ENCODE results near the gene XIRP2.

The XIRP2 gene

DNA sequence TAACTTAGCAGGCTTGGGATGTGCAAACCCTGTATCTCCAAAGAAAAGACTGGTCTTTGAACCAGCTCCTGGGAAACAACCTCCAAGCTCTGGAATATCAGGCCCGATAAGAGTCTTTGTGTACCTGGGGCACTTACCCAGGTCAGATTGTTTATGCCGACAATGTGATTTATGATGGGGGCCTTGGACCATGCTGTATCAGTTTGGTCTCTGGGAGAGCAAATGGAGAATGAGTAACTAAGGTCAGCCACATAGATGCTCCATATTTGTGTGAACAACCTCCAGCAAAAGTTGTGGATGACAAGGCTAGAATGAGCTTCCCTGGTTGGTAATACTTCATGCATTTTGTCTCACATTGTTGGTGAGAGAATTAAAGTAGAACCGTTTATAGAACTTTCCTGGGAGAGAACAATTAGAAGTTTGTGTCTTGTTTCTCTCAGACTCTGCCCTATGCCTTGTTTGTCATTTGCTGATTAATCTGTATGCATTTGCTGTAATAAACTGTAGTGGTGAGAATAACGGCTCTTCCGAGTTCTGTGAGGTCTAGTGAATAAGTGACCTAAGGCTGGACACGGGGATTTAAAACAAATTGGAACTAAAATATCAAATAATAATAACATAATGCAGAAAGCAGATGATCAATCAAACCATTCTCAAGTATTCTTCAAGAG is 259.1 kb downstream of the XIRP2 start:
- DNase-seq (ENCODE audit: low read depth, low spot score): no peak
- H3K4me3 ChIP-seq (ENCODE audit: low read length): no peak overlapping the region
- no peaks in the 10 kb centered on the region for H3K9me3 ChIP-seq (ENCODE audit: control insufficient read depth, insufficient read depth, low read length)
- H3K27me3 ChIP-seq (ENCODE audit: control insufficient read depth, insufficient read depth, low read length): no peaks in the 10 kb centered on the region
- no peak overlapping the region for H3K27ac ChIP-seq (ENCODE audit: low read length)
- no peaks in the 10 kb centered on the region for H3K36me3 ChIP-seq (ENCODE audit: control insufficient read depth, insufficient read depth, low read length)
- no CpG with 5 or more reads among the region's 6 CpGs for WGBS (ENCODE audit: insufficient coverage, insufficient read length)
- H3K4me1 ChIP-seq (ENCODE audit: control insufficient read depth, insufficient read depth, low read length): no peaks in the 10 kb centered on the region

DNA sequence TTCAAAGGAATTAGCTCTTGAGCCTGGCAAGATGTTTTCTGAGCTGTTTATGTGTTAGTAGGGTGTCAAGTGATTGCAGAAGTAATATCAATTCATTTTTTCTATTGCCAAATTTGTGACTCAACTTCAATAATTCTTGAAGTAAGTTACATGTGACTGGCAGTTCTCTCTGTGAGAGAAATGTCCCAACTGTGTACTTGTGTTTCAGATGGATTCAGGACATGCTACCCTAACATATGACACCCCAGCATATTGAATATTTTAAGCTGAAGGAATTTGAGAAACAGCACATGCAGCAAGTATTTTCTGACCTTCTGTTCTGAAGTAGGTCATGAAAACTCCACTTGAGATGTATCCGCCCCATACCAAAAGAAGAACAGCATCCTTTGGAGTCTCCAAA is 263.6 kb downstream of the XIRP2 start:
- Histone ChIP-seq H3K4me3 (ENCODE audit: low read length) (no peak overlapping the region), H3K36me3 (ENCODE audit: control insufficient read depth, insufficient read depth, low read length) (no peaks in the 10 kb centered on the region), H3K27ac (ENCODE audit: low read length) (no peak overlapping the region), H3K4me1 (ENCODE audit: control insufficient read depth, insufficient read depth, low read length) (no peaks in the 10 kb centered on the region), H3K9me3 (ENCODE audit: control insufficient read depth, insufficient read depth, low read length) (no peaks in the 10 kb centered on the region), H3K27me3 (ENCODE audit: control insufficient read depth, insufficient read depth, low read length) (no peaks in the 10 kb centered on the region)
- DNase-seq (ENCODE audit: low read depth, low spot score): no peak
- no CpG with 5 or more reads among the region's 1 CpG for WGBS (ENCODE audit: insufficient coverage, insufficient read length)

DNA sequence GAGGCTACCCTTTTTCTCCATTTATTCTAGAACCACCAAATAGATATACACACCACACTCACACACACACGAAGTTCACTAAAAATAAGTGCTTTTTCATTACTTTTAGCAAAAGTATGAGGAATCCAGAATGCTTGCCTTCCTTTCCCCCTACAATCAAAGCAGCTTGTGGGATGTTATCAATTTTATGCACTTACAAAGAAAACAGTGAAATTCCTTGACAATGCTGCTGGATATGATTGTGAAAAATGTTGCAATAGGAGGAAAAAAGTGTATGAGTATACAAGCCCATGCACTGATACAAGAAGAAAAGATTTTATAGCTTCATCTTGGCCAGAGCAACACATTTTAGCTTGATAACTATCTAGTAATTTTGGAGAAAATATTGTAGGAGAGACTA is 269.2 kb downstream of the XIRP2 start:
- H3K27me3 ChIP-seq (ENCODE audit: control insufficient read depth, insufficient read depth, low read length): no peaks in the 10 kb centered on the region
- no peak for DNase-seq (ENCODE audit: low read depth, low spot score)
- H3K36me3 ChIP-seq (ENCODE audit: control insufficient read depth, insufficient read depth, low read length): no peaks in the 10 kb centered on the region
- WGBS (ENCODE audit: insufficient coverage, insufficient read length): no CpG with 5 or more reads among the region's 1 CpG
- no peaks in the 10 kb centered on the region for H3K4me1 ChIP-seq (ENCODE audit: control insufficient read depth, insufficient read depth, low read length)
- no peak overlapping the region for H3K27ac ChIP-seq (ENCODE audit: low read length)
- H3K9me3 ChIP-seq (ENCODE audit: control insufficient read depth, insufficient read depth, low read length): no peaks in the 10 kb centered on the region; the same call in 1 of the 2 replicates
- H3K4me3 ChIP-seq (ENCODE audit: low read length): no peak overlapping the region

DNA sequence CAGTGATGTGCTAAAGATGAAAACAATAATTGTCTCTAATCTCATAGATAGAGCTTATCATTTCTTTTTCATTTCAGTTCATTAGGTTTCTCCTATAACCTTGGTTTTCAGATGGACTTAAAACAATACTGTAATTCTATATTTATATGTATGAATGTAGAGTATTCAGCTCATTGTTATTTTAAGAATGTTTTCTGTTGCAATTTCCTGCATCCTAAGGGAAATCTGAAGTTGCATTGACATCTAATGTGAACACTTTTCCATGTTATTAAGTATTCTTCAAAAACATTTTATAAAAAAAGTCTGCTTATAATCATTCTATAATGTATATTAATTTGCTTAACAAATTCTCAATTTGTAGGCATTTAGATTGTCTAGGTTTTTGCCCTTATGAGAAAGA is 288.9 kb downstream of the XIRP2 start:
- H3K9me3 ChIP-seq (ENCODE audit: control insufficient read depth, insufficient read depth, low read length): no peaks in the 10 kb centered on the region
- H3K27me3 ChIP-seq (ENCODE audit: control insufficient read depth, insufficient read depth, low read length): no peaks in the 10 kb centered on the region
- DNase-seq (ENCODE audit: low read depth, low spot score): no peak
- H3K4me3 ChIP-seq (ENCODE audit: low read length): no peak overlapping the region
- H3K4me1 ChIP-seq (ENCODE audit: control insufficient read depth, insufficient read depth, low read length): no peaks in the 10 kb centered on the region
- H3K36me3 ChIP-seq (ENCODE audit: control insufficient read depth, insufficient read depth, low read length): no peaks in the 10 kb centered on the region
- H3K27ac ChIP-seq (ENCODE audit: low read length): no peak overlapping the region

DNA sequence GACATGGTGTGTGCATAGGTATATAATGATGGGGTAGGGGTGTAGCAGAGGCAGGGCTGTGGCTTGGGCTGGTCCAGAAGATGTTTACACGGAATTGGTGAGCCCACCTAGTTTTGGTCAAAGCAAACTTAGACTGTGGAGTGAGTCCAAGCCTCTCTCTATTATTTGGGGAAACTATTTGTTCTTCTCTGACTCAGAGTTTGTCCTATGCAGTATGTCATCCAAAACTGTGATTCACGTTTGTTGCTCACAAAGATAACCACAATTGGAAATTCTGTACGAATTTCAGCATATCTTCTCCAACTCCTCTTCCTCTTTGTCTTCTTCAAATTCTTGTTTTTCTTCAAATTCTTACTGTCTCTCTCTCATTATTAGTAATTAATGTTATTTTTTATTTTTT is 292.9 kb downstream of the XIRP2 start:
- Histone ChIP-seq H3K36me3 (ENCODE audit: control insufficient read depth, insufficient read depth, low read length) (no peaks in the 10 kb centered on the region), H3K27me3 (ENCODE audit: control insufficient read depth, insufficient read depth, low read length) (no peaks in the 10 kb centered on the region), H3K4me3 (ENCODE audit: low read length) (no peak overlapping the region), H3K4me1 (ENCODE audit: control insufficient read depth, insufficient read depth, low read length) (no peaks in the 10 kb centered on the region), H3K27ac (ENCODE audit: low read length) (no peak overlapping the region), H3K9me3 (ENCODE audit: control insufficient read depth, insufficient read depth, low read length) (no peaks in the 10 kb centered on the region)
- no CpG with 5 or more reads among the region's 3 CpGs for WGBS (ENCODE audit: insufficient coverage, insufficient read length)
- DNase-seq (ENCODE audit: low read depth, low spot score): no peak

DNA sequence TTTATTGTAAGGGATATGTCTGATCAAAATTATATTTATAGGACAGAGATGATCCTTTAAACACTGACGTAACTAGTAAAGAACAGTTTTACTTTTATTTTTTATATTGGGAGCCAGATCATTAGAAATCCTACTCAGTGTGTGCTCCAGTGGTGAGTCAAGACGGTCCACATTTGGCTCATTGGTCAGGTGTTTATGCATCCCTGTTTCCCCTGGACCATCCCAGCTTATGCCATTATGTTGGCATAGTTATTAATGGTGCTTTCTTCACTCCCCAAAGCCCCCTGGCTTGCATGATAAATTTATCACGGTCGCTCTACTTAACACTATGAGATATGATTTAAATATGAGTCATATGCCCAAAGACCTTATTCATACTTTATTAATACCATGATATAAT is 293.4 kb downstream of the XIRP2 start:
- H3K4me3 ChIP-seq (ENCODE audit: low read length): no peak overlapping the region
- no peak overlapping the region for H3K27ac ChIP-seq (ENCODE audit: low read length)
- no peaks in the 10 kb centered on the region for H3K27me3 ChIP-seq (ENCODE audit: control insufficient read depth, insufficient read depth, low read length)
- DNase-seq (ENCODE audit: low read depth, low spot score): no peak
- H3K9me3 ChIP-seq (ENCODE audit: control insufficient read depth, insufficient read depth, low read length): no peaks in the 10 kb centered on the region
- no peaks in the 10 kb centered on the region; the same call in 1 of the 2 replicates for H3K4me1 ChIP-seq (ENCODE audit: control insufficient read depth, insufficient read depth, low read length)
- no CpG with 5 or more reads among the region's 4 CpGs for WGBS (ENCODE audit: insufficient coverage, insufficient read length)
- no peaks in the 10 kb centered on the region for H3K36me3 ChIP-seq (ENCODE audit: control insufficient read depth, insufficient read depth, low read length)

DNA sequence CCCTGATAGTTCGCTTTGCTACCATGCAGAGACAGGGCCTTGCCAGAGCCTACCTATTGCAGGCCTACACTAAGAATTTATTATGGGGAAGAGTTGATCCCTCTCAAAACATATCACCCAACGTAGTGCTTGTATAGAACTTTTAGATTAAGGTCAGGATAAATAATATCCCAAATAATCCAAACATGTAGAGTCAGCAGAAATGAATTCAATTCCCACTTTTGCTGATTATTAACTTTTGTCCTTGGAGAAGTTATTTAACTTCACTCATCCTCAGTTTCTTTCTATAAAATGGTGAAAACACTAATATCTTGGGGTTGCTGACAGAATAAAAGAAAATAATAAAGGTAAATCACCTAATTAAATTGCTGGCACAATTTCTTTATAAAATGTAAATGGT is 294.1 kb downstream of the XIRP2 start:
- H3K27me3 ChIP-seq (ENCODE audit: control insufficient read depth, insufficient read depth, low read length): no peaks in the 10 kb centered on the region
- DNase-seq (ENCODE audit: low read depth, low spot score): no peak
- H3K27ac ChIP-seq (ENCODE audit: low read length): no peak overlapping the region
- WGBS (ENCODE audit: insufficient coverage, insufficient read length): no CpG with 5 or more reads among the region's 2 CpGs
- H3K36me3 ChIP-seq (ENCODE audit: control insufficient read depth, insufficient read depth, low read length): no peaks in the 10 kb centered on the region
- no peaks in the 10 kb centered on the region for H3K9me3 ChIP-seq (ENCODE audit: control insufficient read depth, insufficient read depth, low read length)
- H3K4me1 ChIP-seq (ENCODE audit: control insufficient read depth, insufficient read depth, low read length): no peaks in the 10 kb centered on the region; the same call in 1 of the 2 replicates
- H3K4me3 ChIP-seq (ENCODE audit: low read length): no peak overlapping the region

DNA sequence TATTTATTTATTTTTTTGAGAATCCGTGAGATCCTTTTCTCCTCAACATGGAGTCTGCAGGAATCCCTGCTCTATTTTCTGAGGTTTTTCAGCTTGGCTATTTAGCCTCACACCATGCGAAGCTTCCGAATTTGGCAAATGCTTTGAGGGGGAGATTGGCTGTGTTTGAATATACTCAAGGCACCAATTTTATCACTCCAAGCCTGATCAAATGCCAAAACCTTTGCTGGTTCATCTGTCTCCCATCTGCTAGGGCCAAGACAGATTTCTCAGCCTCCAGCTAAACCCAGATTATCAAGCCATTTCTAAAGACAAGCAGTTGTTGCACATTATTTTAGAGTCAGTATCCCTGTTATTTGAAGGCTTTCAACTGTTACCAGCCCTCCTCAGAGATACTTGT is 295.7 kb downstream of the XIRP2 start:
- H3K9me3 ChIP-seq (ENCODE audit: control insufficient read depth, insufficient read depth, low read length): no peaks in the 10 kb centered on the region

DNA sequence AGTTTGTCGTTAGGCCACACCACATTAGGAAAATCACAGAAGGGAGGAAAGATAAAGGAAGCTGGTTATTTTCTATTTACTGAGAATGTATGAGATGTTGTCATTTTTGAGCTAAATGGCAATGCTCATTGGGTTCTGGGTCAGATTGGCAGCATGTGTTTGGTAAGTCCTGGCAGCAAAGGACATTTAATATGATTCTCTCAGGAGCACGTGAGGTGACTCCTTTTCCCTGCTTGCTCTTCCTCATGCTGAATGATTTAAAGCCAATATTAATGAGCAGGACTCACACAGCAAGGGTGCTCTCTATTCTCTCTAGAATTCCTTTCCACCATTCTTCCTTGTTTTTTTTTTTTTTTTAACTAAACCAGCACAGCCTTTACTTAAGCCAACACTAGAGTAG is 298.2 kb downstream of the XIRP2 start:
- no peak for DNase-seq (ENCODE audit: low read depth, low spot score)
- Histone ChIP-seq H3K4me1 (ENCODE audit: control insufficient read depth, insufficient read depth, low read length) (peaks cover 1% of the 10 kb centered on the region; the same call in 1 of the 2 replicates), H3K9me3 (ENCODE audit: control insufficient read depth, insufficient read depth, low read length) (no peaks in the 10 kb centered on the region), H3K27me3 (ENCODE audit: control insufficient read depth, insufficient read depth, low read length) (no peaks in the 10 kb centered on the region), H3K4me3 (ENCODE audit: low read length) (no peak overlapping the region), H3K27ac (ENCODE audit: low read length) (no peak overlapping the region), H3K36me3 (ENCODE audit: control insufficient read depth, insufficient read depth, low read length) (no peaks in the 10 kb centered on the region)
- no CpG with 5 or more reads among the region's 2 CpGs for WGBS (ENCODE audit: insufficient coverage, insufficient read length)

More for the DNA sequence above, 295.7 kb downstream of the XIRP2 start:
- H3K36me3 ChIP-seq (ENCODE audit: control insufficient read depth, insufficient read depth, low read length): no peaks in the 10 kb centered on the region
- no peak overlapping the region for H3K4me3 ChIP-seq (ENCODE audit: low read length)
- H3K27ac ChIP-seq (ENCODE audit: low read length): no peak overlapping the region
- WGBS (ENCODE audit: insufficient coverage, insufficient read length): no CpG with 5 or more reads among the region's 3 CpGs
- DNase-seq (ENCODE audit: low read depth, low spot score): no peak
- no peaks in the 10 kb centered on the region for H3K27me3 ChIP-seq (ENCODE audit: control insufficient read depth, insufficient read depth, low read length)
- no peaks in the 10 kb centered on the region; the same call in 1 of the 2 replicates for H3K4me1 ChIP-seq (ENCODE audit: control insufficient read depth, insufficient read depth, low read length)

DNA sequence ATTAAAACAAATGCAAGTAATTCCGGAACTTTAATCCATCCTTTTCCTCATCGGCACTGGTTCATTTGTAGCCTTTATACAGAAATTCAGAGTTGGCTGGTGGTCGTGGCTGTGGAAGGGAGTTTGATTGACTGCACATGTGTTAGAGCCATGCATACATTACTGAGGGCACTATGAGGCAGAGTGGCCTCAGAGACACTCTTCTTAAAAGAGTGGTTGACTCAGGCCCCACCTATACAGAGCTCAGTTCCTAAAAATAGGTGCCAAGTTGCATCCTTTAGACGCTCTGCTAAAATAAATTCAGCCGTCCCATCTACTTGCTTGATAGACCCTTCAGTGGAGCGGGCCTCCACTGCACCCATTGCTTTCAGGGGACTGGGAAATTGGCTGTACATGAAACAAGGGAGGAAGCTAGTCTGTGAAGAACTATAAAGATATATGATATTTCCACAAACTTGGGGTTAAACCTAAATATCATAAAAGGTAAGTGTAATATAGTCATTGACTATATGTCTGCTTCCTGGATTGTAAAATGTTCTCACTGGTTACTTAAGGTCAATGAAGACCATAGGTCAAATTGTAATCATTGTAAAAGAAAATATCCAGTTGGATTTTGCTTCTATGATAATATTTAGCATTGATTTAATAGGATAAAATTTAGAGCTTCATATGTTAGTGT is 298.9 kb downstream of the XIRP2 start:
- no peaks in the 10 kb centered on the region for H3K27me3 ChIP-seq (ENCODE audit: control insufficient read depth, insufficient read depth, low read length)
- no peak for DNase-seq (ENCODE audit: low read depth, low spot score)
- H3K4me1 ChIP-seq (ENCODE audit: control insufficient read depth, insufficient read depth, low read length): peaks cover 1% of the 10 kb centered on the region; the same call in 1 of the 2 replicates
- no peak overlapping the region for H3K4me3 ChIP-seq (ENCODE audit: low read length)
- H3K36me3 ChIP-seq (ENCODE audit: control insufficient read depth, insufficient read depth, low read length): no peaks in the 10 kb centered on the region
- H3K9me3 ChIP-seq (ENCODE audit: control insufficient read depth, insufficient read depth, low read length): no peaks in the 10 kb centered on the region
- no peak overlapping the region for H3K27ac ChIP-seq (ENCODE audit: low read length)
- no CpG with 5 or more reads among the region's 6 CpGs for WGBS (ENCODE audit: insufficient coverage, insufficient read length)
